Islet of Langerhans (tissue), 1 donor: ENCODE measurements around the gene GABRA5.

Source experiments
- FAIRE-seq: peaks from one replicate; lab custom pipeline; 2011; peaks lifted over from hg19 to GRCh38; lab: Jason Lieb, UNC

The GABRA5 gene

DNA sequence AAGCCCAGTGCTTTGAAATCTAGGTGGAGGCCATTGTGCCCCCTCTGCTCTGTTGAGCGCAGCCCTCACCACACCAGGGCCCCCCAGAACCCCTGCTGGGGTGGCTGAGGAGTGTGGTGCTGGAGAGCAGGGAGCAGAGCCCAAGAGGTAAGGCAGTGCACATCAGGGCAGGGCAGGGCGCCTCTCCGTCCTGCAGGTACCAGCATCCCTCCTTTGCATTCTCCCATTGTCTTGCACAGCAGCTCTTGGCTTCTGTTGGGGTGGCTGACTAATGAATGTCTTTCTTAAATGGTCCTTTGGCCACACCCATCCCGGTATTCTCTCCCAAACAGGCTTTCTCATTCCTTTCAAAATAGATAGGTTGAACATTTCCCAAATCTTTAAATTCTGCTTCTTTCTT lies 62.7 kb downstream of the GABRA5 start:
- FAIRE-seq = no peak

DNA sequence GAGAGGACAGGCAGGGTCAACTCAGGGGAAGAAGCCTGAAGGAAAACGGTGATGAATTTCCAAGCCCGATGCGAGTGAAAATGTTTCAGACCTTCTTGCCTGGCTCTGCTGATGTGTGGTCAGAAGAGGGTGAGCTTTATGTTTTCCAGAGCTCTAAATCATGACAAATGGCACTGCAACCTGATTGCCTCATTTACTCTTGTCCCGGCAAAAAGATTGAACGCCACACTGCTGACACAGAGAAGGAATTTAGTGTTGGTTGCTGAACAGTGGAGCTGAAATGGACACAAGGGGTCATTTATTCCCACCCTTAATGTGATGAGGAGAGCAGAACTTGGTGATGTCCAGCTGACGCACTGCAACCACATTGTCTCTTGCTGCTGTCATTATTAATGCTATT lies 68.0 kb downstream of the GABRA5 start:
- FAIRE-seq = no peak

DNA sequence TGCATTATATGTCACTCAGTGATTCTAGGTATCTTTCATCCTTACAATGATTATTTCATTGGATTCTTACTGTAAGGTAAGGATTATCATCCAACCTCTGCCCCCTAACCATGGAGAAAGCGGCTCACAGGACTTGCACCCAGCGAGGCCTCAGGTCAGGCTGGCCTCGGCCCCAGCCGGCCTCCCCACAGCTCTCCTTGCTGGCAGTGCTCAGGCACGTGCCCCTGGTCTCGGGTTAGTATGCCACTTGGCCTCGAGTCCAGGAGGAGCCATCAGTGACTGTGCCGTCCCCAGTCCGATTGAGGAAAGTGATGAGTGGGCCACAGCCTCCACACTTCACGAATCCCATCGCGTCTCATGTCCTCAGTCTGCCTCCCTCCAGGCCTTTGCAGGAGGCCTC lies 68.5 kb downstream of the GABRA5 start:
- no peak for FAIRE-seq

DNA sequence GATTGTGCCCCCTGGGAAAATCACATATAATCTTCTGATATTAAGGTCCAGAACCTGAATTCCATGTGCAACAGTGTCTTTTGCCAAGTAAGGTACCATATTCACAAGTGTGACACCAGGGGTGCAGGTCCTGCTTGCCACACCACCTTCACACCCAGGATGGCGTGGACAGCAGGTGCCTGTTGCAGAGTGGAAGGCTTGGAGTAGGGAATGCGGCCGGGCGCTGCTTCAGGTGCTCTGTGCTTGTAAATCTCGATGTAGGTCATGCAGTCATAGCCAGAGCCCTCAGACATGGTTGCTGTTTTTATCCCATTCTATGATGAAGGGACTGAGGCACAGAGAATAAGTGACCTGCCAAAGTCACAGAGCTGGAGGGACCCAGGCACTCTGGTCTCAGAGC lies 69.6 kb downstream of the GABRA5 start:
- FAIRE-seq = no peak

DNA sequence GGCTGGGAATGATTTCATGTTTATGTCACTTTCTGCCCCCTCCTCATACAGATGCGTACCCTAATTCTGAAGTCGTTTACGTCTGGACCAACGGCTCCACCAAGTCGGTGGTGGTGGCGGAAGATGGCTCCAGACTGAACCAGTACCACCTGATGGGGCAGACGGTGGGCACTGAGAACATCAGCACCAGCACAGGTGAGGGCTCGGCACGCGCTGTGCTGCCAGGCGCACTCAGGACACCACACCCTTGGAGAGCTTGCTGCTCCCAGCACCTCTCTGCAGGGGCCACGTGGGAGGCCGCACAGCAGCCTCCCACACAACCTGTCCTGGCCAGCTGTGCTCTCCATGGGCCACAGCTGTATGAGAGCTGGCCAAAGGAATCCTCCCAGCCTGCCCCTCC lies 70.3 kb downstream of the GABRA5 start:
- no peak for FAIRE-seq

DNA sequence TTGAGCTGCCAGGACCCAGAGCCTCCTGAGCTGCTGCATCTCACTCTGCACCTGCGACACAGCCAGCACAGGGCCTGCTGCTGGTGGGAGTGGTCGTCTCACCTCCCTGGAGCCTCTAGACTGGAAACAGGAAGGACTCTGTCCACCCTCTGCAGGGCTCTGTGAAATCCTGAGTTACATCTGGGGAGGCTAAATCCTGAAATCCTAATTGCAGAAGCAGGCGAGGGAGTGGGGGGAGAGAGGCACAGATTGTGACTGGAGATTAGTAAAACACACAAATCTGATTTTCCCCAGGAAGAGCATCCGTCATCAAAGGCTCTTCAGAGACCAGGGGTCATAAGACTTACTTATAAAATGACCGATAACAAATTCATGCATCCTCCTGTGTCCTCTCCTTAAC lies 72.5 kb downstream of the GABRA5 start:
- no peak for FAIRE-seq

DNA sequence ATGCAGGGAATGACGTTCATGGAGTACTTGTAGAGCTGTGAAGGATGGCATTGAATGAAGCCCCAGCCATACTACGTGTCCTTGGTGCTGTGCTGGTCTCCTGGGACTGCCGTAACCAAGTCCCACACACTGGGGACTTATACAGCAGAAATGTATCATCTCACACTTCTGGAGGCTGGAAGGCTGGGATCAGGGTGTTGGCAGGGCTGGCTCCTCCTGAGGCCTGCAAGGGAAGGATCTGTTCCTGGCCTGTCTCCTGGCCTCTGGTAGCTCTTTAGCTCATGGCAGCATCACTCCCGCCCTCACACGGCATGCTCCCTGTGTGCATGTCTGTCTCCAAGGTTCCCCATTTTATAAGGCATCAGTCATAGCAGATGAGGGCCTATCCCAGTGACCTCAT lies 74.6 kb downstream of the GABRA5 start:
- FAIRE-seq = no peak

DNA sequence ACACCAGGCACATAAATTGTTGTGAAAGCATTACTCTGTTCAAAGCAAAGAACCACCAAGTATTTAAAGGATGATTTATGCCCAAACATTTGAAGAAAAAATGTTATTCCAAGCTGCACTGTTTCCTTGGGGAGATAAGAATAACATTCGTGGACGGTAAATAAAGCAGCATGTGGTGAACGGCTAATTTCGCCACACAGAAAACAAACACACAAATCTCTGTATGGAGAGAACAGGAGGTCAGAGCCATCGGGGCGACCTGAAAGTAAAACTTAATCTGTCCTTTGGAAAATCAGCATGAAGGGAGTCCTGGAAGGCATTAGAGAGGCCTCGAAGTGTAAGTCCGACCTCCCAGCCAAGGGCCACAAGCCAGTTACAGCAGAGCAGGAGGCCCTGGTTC lies 77.0 kb downstream of the GABRA5 start:
- no peak for FAIRE-seq

DNA sequence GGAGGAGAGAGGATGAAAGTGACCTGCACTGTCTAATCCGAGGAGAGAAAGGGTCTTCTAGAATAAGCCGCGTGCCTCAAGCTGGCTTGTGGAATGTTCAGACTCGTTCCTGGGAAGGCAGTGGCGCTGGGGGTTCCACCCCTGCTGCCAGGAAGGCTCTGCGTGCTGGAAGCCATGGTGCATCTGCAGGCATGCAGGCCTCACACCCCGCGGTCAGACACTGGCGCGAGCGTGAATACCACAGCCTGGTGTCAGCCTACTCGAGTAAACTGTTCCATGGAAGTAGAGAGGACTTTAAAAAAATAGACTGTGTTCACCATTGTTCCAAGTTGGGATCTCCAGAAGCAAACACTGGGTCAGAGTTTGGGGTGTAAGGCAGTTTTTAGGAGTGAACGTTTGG lies 78.2 kb downstream of the GABRA5 start:
- no peak for FAIRE-seq

DNA sequence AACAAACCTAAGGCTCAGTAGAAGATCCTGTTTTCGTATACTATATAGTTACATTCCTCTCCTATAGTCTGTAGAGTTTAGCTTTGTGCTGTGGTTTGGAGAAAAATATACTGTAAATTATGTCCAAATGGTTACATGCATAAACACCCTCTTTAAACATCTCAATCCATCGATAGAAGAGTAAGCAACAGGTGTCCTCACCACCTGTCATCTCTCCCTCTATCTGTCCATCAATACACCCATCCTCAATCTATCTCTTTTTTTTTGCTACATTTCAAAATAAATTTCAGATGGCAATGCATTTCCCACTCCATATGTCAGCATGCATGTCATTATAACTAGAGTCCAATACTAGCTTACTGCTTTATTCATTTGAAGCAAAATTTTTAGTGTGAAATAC lies 83.1 kb downstream of the GABRA5 start:
- FAIRE-seq = no peak

DNA sequence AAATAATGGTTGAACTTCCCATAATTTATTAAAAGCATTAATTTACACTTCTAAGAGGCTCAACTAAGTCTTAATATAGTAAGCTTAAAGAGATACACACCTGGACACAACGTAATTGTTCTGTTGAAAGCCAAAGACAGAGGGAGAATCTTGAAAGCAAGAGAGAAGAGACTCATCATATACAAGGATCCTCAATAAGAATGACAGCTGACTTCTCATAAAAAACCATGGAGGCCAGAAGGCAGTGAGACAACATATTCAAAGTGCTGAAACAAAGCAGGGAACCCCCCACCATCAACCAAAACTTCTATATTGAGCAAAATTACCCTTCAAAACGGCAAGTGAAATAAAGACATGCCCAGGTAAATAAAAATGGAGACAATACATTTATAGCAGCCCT lies 87.5 kb downstream of the GABRA5 start:
- no peak for FAIRE-seq

DNA sequence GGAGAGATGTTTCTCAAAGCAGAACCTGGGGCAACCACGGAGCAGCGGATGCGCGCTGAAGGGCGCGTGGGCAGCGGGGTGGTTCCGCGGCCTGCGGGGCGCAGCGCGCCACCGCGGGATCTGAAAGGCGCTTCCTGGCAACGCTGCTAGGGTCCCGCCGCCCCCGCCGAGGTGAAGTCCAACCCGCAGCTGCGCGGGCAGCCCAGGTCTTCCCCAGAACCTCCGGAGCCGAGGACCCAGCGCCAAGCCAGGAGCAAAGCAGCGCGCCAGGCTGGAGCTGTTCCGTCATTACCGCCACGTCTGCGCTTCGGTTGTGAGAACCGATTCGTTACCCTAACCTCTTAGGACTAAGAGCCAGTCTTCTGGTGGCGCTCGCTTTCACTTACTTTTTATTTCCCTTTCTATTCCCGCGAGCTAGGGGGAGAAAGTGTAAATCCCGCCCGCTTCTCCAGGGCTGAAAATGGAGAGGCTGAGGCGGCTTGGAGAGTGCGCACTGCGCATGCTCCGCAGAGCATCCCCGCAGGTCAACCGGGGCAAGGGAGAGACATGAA lies 100.9 kb downstream of the GABRA5 start:
- FAIRE-seq = no peak

DNA sequence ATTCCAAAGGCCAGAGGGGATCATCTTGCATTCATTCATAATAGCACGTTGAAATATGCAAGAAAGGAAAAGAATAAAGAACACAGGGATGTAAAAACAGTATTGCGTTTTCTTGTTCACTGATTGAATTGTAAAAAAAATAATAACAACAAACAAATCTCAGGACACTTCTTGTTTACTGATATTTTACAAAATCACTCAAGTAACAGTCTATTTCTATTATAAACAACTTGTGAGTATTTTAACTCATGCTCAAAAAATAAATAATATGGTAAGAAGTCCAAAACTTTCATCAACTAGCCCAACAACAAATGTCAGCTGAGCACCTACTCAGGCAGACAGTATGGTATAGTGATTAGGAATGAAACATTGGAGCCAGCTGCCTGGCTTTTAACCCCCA lies 101.9 kb downstream of the GABRA5 start:
- no peak for FAIRE-seq

DNA sequence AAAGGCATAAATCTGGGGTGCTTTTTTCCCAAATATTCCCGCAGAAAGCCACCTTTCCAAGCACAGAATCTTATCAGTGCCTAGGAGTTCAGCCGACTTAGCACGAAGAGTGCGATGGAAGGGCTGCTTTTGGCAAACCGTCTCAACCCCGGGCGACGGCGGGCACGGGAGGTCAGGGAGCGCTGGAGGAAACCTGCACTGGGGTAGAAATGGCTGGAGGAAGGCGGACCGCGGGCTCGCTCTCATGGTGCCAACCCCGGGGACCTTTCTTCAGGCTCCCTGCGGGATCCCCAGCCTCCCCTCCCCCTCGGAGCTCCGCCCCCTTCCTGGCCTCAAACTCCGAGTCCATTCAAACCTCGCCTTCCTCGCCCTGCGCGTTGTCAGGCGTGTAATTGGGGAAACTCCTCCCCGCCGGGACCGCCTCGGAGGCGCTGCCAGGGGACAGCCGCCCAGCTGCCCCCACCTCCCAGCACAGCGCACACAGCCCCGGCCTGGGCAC lies 103.9 kb downstream of the GABRA5 start, which contains the start of gene GABRG3:
Gene GABRG3, plus strand, starts transcription at position 470 of the 499 bp plus-strand sequence.
- no peak for FAIRE-seq

DNA sequence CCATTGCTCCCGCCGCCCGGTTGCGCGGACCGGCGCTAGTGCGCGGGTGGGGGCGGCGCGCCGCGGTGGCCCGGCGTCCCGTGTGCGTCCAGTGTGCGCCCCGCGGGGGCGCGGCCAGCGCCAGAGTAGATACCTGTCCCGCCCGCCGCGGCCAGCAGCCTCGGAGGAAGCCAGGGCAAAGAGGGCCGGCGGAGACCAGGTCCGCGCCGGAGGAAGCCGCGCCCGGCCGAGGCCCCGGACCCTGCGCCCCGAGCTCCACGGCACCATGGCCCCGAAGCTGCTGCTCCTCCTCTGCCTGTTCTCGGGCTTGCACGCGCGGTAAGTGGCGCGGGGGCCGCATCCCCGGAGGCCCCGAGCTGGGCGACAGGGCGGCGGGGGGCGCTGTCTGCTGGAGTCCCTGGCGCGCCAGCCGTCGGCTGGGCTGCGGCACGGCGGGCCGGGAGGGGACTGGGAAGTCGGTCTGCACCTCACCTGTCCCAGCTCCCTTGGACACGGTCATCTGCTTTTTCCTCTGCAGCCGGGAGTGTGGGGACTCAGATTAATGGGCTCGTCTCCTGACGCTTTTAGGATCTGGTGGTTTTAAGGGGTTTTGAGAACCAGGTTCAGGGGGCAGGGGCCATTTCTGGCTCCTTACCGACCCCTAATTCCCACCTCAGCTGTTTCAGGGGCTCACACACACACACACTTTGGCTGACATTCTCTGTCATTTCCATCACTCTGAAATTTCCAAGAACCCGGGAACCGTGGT lies 104.6 kb downstream of the GABRA5 start:
- no peak for FAIRE-seq

DNA sequence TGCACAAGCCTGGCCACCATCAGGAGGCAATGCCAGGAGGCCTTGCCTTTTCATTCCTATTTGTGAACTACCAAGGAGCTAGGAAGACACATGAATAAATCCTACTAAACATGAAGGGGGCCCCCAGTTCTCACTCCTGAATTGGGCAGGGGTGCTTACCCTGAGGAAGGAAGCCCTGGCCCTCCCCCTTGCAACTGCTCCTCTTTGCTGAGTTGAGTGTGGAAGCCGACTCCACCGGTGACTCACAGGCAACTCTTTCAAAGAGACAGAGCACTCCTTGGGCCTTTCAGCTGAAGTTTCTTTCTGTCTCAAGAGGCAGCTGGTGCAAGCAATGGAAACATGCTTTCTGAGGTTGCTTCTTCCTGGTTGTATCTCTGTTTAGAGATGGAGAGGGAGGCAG lies 105.8 kb downstream of the GABRA5 start:
- FAIRE-seq = no peak

DNA sequence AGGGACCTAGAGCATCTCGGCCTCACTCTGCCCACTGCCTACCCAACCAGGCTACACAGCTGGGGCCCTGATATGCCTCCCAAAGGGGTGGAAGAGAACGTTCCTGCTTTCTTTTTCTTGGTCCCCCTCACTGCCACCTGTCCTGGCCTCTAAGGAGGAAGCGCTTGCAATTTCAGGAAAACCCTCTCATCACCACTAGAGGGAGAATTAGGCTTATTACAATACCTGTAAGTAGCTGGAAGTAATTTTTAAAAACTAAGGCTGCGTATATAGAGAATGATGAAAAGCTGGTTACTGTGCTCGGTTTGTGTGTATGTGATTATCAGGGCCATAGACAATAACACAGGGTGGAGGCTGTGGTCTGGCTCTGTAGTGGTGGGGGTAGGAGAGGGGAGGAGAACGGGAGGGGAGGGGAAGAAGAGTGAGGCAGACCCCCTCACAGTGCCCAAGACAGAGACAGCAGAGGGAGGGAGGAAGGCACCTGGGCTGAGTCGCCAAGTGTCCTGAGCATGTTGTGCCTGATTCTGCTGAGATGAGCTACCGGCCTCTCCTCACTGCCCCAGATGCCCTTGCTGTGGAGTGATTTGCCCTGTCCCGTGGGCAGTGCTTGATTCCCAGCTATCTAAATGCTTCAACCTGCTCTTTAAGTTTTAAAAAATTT lies 107.4 kb downstream of the GABRA5 start:
- no peak for FAIRE-seq

DNA sequence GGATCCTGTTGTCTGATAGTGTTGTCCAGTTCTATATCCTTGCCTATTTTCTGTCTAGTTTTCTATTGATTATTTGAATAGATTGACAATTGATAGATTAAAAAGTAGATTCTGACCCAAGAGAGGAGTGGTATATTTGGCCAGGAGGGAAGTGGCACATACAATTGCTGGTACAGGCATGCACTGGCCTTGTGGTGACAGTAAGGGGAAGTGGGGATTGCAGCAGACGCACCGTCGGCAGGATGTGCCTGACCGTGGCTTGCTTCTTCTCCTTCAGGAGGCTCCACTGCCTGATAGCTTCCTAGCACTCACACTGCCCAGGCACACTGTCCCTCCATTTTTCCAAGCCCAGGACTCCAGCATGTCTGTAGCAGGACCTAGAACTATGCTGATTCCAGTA lies 114.6 kb downstream of the GABRA5 start:
- no peak for FAIRE-seq

DNA sequence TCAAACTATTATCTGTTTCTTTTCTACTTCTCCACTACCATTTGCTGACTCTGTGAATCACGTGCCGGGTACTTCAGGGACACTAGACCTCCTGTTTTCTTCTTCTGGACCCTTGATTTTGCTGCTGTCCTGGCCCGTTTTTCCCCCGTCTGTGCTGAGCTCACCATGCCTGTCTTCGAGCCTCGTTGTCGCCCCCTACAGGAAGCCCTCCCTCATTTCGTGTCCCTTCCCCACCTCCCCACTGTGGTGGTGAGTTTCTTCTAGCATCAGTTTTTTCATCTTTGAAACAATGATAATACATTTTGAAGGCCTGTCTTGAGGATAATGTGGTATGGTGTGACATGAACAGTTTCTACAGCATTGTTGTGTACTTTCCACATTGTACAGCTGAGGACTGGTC lies 117.0 kb downstream of the GABRA5 start:
- no peak for FAIRE-seq

DNA sequence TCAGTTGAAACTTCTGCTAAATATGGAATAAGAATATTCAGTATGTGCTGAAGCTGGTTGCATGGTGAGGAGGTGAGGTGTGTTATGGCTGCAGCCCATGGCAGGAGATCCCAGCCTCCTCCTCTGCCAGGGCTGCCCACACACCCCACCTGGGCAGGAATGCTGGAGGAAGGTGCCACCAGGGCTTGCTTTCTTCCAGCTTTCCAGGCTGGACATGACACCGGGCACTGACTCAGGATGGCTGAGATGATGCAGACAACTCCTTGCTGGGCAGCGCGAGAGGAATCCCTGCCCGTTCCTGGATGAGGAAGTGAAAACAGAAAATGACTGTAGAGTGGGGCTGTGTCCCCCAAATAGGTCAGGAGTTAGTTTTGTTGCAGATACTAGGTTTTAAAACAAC lies 118.2 kb downstream of the GABRA5 start:
- FAIRE-seq = no peak

DNA sequence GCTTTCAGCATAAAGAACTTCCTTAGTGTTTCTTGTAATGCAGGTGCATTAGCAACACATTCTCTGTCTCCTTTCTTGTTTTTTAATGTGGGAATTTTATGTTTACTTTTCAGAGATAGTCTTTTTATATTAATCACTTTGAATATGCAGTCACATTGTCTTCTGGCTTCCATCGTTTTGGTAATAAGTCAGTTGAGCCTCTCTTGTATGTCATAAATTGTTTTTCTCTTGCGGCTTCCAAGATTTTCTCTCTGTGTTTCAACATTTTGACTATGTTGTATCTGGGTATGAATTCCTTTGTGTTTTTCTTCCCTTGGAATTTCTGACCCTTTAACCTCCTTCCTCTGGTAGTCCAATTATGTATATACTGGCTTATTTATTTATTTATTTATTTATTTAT lies 129.4 kb downstream of the GABRA5 start:
- FAIRE-seq = no peak
